Measurements from ENCODE around the gene CCL4L2. TPM values are rescaled to one million over a fixed set of nuclear protein-coding genes. Genes with fewer than 3 reads are reported as not detected.

The CCL4L2 gene
- total and polyA plus RNA-seq, 2 donors (not counting 3 experiments of a cell fraction or from before 2014, with no cell fraction given) = not detected

- TF ChIP-seq CTCF (IDR thresholded peaks at IDR 0.05; ENCODE audit: extremely low read depth in 1 of 2, insufficient read depth in 1 of 2, low read depth in 1 of 2, low read length in 2 of 2) = no peak
- no peak for TF ChIP-seq MYC (IDR thresholded peaks at IDR 0.05; ENCODE audit: low read depth, low read length)
- no peak overlapping the region for H3K27ac ChIP-seq (ENCODE audit: insufficient read depth, low read depth, low read length)
- H3K9ac ChIP-seq (replicated peaks; ENCODE audit: extremely low read depth, insufficient read depth, low read length) = no peak overlapping the region
- intact Hi-C loops (cut with micrococcal nuclease) = no loop called here
- no peak overlapping the region for H3K4me3 ChIP-seq (replicated peaks in 1 of 3; ENCODE audit: insufficient read depth in 1 of 3, low read depth in 1 of 3, low read length in 3 of 3)
- H3K36me3 ChIP-seq (ENCODE audit: control insufficient read depth in 2 of 2, extremely low read depth in 1 of 2, insufficient read depth in 2 of 2, low read length in 2 of 2) = no peaks in the 10 kb centered on the region
- dilution Hi-C loops (cut with MboI; ENCODE audit: extremely low pct_ligation_motif_present, low sequenced_read_pairs) = no loop called here
- DNase-seq (ENCODE audit: low read depth, low spot score) = no peak
- H3K9me1 ChIP-seq (replicated peaks; ENCODE audit: control insufficient read depth, extremely low read depth, insufficient read depth, low read length) = no peaks in the 10 kb centered on the region
- FAIRE-seq = no peak
- H2AFZ ChIP-seq (ENCODE audit: low read depth, low read length) = no peak overlapping the region
- no peaks in the 10 kb centered on the region for H3K4me1 ChIP-seq (ENCODE audit: control insufficient read depth, extremely low read depth, insufficient read depth, low read length)
- H4K20me1 ChIP-seq (replicated peaks; ENCODE audit: control insufficient read depth, extremely low read depth, insufficient read depth, low read length) = no peaks in the 10 kb centered on the region
- no peak overlapping the region for H3K4me2 ChIP-seq (ENCODE audit: insufficient read depth, low read length)
- ChIA-PET CTCF (no interaction called here), POLR2A (no interaction called here)
- BruUV-seq (replicated peaks) = no TSS peak
- no peaks in the 10 kb centered on the region for H3K27me3 ChIP-seq (ENCODE audit: control insufficient read depth in 2 of 2, insufficient read depth in 2 of 2, low read length in 2 of 2)
- H3K9me3 ChIP-seq (replicated peaks; ENCODE audit: control insufficient read depth, insufficient read depth, low read length) = no peaks in the 10 kb centered on the region
- no peaks in the 10 kb centered on the region for H3K79me2 ChIP-seq (ENCODE audit: control insufficient read depth, insufficient read depth, low read length)
Observed at GRCh38 chr17:36212272-36212605, 1.4 kb downstream of the CCL4L2 start.

GRCh38 chr17:36212966-36213365 lies 2.1 kb downstream of the CCL4L2 start:
- ChIA-PET CTCF (no interaction called here), POLR2A (no interaction called here)
- dilution Hi-C loops (cut with MboI; ENCODE audit: extremely low pct_ligation_motif_present, low sequenced_read_pairs) (no loop called here), intact Hi-C loops (cut with micrococcal nuclease) (no loop called here)
- no peak for FAIRE-seq
- TF ChIP-seq POLR2A (IDR thresholded peaks at IDR 0.05; ENCODE audit: low read depth, low read length) (no peak), GATA2 (IDR thresholded peaks at IDR 0.05; ENCODE audit: insufficient read depth, insufficient read length, low read depth, low read length) (no peak), EZH2 (IDR thresholded peaks at IDR 0.05; ENCODE audit: borderline replicate concordance, low read depth, low read length, severe bottlenecking) (no peak), MYC (IDR thresholded peaks at IDR 0.05; ENCODE audit: low read depth, low read length) (no peak), JUN (IDR thresholded peaks at IDR 0.05; ENCODE audit: borderline replicate concordance, insufficient read depth, insufficient read length, low read depth) (no peak), POLR2AphosphoS5 (IDR thresholded peaks at IDR 0.05; ENCODE audit: insufficient read depth, low read depth, low read length) (no peak), FOS (IDR thresholded peaks at IDR 0.05; ENCODE audit: borderline replicate concordance, insufficient read depth, low read length) (no peak), MAX (IDR thresholded peaks at IDR 0.05; ENCODE audit: insufficient read depth, insufficient read length) (no peak), CTCF (IDR thresholded peaks at IDR 0.05; ENCODE audit: extremely low read depth in 1 of 2, insufficient read depth in 1 of 2, low read depth in 1 of 2, low read length in 2 of 2) (no peak)
- no peak overlapping the region for H3K4me3 ChIP-seq (replicated peaks in 1 of 3; ENCODE audit: insufficient read depth in 1 of 3, low read depth in 1 of 3, low read length in 3 of 3)
- no peak overlapping the region for H3K4me2 ChIP-seq (ENCODE audit: insufficient read depth, low read length)
- no peaks in the 10 kb centered on the region for H3K27me3 ChIP-seq (ENCODE audit: control insufficient read depth in 2 of 2, insufficient read depth in 2 of 2, low read length in 2 of 2)
- no peaks in the 10 kb centered on the region for H3K9me1 ChIP-seq (replicated peaks; ENCODE audit: control insufficient read depth, extremely low read depth, insufficient read depth, low read length)
- H3K9me3 ChIP-seq (replicated peaks; ENCODE audit: control insufficient read depth, insufficient read depth, low read length) = no peaks in the 10 kb centered on the region
- no peaks in the 10 kb centered on the region for H4K20me1 ChIP-seq (replicated peaks; ENCODE audit: control insufficient read depth, extremely low read depth, insufficient read depth, low read length)
- no peaks in the 10 kb centered on the region for H3K4me1 ChIP-seq (ENCODE audit: control insufficient read depth, extremely low read depth, insufficient read depth, low read length)
- DNase-seq (ENCODE audit: low read depth, low spot score) = no peak
- no peaks in the 10 kb centered on the region for H3K79me2 ChIP-seq (ENCODE audit: control insufficient read depth, insufficient read depth, low read length)
- H3K27ac ChIP-seq (ENCODE audit: insufficient read depth, low read depth, low read length) = no peak overlapping the region
- H2AFZ ChIP-seq (ENCODE audit: low read depth, low read length) = no peak overlapping the region
- BruUV-seq (replicated peaks) = no TSS peak
- H3K36me3 ChIP-seq (ENCODE audit: control insufficient read depth in 2 of 2, extremely low read depth in 1 of 2, insufficient read depth in 2 of 2, low read length in 2 of 2) = no peaks in the 10 kb centered on the region
- H3K9ac ChIP-seq (replicated peaks; ENCODE audit: extremely low read depth, insufficient read depth, low read length) = no peak overlapping the region

All from endothelial cell of umbilical vein (primary cell).